IPS-18a (cell line): ENCODE data around the gene DIP2C.
"Not testable (repeated sequence)": the region's sequence is repeated elsewhere in the genome, so short reads cannot be mapped to it uniquely, and the experiment has no call there.

Experiments
- H3K27ac ChIP-seq: one replicate; pipeline ENCODE4 v1.5.1; 2013; ENCODE audit warnings: low read length
- H3K27me3 ChIP-seq: one replicate; pipeline ENCODE4 v1.6.1; 2013; ENCODE audit warnings: mild to moderate bottlenecking, low read length; ENCODE audit not compliant: control insufficient read depth, insufficient read depth
- H3K36me3 ChIP-seq: one replicate; pipeline ENCODE4 v1.6.1; 2013; ENCODE audit warnings: low read depth, low read length; ENCODE audit not compliant: control insufficient read depth
- H3K4me1 ChIP-seq: one replicate; pipeline ENCODE4 v1.6.1; 2013; ENCODE audit warnings: low read depth, low read length; ENCODE audit not compliant: control insufficient read depth
- H3K4me3 ChIP-seq: one replicate; pipeline ENCODE4 v1.5.1; 2013; ENCODE audit warnings: low read length
- H3K9ac ChIP-seq: one replicate; pipeline ENCODE4 v1.6.1; 2013; ENCODE audit warnings: mild to moderate bottlenecking, low read length, moderate library complexity
- H3K9me3 ChIP-seq: one replicate; pipeline ENCODE4 v1.6.1; 2013; ENCODE audit warnings: low read depth, low read length; ENCODE audit not compliant: control insufficient read depth

DIP2C gene

DNA sequence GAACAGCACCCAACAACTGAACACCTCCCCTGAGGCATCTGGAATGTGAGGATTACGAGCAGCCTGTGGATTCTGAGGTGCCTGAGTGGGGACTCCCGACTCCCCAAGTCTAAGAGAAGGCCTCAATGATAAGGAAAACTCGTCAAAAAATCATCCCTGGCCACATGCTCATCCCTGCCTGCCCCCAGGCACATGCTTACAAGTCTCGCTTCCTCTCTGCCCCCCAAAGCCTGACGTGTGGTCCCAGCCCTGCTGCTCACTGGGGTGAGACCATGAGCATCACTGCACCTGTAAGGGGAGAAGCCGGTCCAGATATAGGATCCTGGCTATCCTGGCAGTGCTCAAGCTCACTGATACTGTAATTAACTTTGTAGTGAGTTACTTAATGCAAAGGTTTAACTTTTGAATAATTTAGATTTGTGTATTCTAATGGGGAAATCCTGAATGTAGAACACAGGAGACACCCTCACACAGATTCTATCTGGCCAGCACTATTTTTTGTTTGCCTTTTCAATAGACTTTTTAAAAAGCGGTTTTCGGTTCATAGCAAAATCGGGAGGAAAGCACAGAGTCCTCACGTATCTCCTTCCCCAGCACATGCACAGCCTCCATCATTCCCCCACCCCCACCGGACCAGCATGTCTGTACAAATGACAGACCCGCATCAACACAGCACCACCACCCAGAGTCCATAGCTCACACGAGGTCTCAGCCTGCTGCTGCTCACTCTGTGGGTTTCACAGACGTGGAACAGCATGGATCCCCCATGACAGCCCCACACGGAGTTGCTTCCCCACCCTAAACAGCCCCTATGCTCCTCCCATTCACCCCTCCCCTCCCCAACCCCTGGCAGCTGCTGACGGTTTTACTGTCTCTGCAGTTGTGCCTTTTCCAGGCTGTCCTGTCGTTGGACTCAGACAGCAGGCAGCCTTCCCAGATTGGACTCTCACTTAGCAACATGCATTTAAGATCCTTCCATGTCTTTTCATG is 167.9 kb downstream of the DIP2C start:
- no peaks in the 10 kb centered on the region for H3K9me3 ChIP-seq
- no peak overlapping the region for H3K9ac ChIP-seq
- H3K4me3 ChIP-seq, result no peak overlapping the region
- H3K4me1 ChIP-seq, result no peaks in the 10 kb centered on the region
- H3K36me3 ChIP-seq, result no peaks in the 10 kb centered on the region
- no peaks in the 10 kb centered on the region for H3K27me3 ChIP-seq
- no peak overlapping the region for H3K27ac ChIP-seq

DNA sequence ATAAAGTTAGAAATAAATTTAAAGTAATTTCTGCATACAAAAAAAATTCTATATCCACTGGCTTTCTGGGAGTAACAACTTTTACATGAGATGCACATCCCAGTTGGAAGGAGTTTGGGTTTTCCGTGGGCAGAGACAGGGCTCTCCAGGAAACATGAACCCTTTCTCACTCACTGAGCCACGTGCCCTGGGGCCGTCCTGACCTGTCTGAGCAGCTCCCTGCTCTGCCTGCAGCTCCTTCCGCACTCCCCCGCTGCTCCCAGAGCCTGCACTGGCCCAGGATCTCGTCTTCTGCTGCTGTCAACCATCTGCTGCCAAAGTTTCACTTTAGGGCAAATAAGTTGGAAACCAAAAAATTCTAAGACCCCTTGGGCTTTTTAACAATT is 169.1 kb downstream of the DIP2C start:
- no peaks in the 10 kb centered on the region for H3K4me1 ChIP-seq

GRCh38 chr10:519716-520401 is 169.6 kb downstream of the DIP2C start:
- Histone ChIP-seq H3K4me1 (no peaks in the 10 kb centered on the region), H3K27ac (no peak overlapping the region), H3K36me3 (no peaks in the 10 kb centered on the region), H3K4me3 (no peak overlapping the region), H3K9ac (no peak overlapping the region), H3K9me3 (no peaks in the 10 kb centered on the region), H3K27me3 (no peaks in the 10 kb centered on the region)

More for the DNA sequence above, 169.1 kb downstream of the DIP2C start:
- Histone ChIP-seq H3K36me3 (no peaks in the 10 kb centered on the region), H3K9me3 (no peaks in the 10 kb centered on the region), H3K27me3 (no peaks in the 10 kb centered on the region), H3K4me3 (no peak overlapping the region), H3K27ac (no peak overlapping the region), H3K9ac (no peak overlapping the region)

DNA sequence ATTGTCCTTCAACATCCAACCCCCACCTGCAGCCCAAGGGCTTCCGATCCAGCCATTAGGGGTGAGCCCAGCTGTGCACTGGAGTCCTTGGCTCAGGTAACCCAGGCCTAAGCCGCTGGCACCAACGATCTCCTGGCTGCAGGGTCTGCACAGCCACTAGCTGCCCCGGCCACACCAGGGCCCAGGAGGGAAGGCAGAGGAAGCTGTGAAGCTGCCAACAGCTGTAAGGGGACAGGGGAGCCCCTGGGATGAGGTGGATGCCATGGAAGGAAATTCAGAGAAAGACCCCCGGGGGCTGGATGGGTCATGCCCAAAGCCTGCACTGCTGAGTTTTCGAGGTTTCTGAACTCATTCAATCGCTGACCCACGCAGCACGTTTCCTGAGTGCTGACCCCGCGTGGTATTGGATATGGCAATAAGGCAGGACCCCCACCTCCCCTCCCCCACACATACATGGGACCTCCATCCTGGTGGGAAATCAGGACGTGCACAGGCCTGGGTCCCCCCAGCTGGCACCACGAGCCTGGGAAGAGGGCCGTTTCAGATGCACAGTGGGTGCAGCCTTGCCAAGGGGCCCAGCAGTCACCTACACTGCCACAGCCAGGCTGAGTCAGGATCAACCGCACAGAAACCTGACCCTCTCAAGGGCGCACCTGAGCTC is 170.3 kb downstream of the DIP2C start:
- no peak overlapping the region for H3K9ac ChIP-seq

GRCh38 chr10:517872-518475 is 171.5 kb downstream of the DIP2C start:
- no peaks in the 10 kb centered on the region for H3K27me3 ChIP-seq
- H3K4me1 ChIP-seq, result no peaks in the 10 kb centered on the region
- no peak overlapping the region for H3K4me3 ChIP-seq
- no peaks in the 10 kb centered on the region for H3K36me3 ChIP-seq
- no peak overlapping the region for H3K9ac ChIP-seq
- no peaks in the 10 kb centered on the region for H3K9me3 ChIP-seq
- H3K27ac ChIP-seq, result no peak overlapping the region

More for the DNA sequence above, 170.3 kb downstream of the DIP2C start:
- H3K4me3 ChIP-seq, result no peak overlapping the region
- H3K9me3 ChIP-seq, result no peaks in the 10 kb centered on the region
- H3K4me1 ChIP-seq, result no peaks in the 10 kb centered on the region
- H3K27me3 ChIP-seq, result no peaks in the 10 kb centered on the region
- no peak overlapping the region for H3K27ac ChIP-seq
- H3K36me3 ChIP-seq, result no peaks in the 10 kb centered on the region

DNA sequence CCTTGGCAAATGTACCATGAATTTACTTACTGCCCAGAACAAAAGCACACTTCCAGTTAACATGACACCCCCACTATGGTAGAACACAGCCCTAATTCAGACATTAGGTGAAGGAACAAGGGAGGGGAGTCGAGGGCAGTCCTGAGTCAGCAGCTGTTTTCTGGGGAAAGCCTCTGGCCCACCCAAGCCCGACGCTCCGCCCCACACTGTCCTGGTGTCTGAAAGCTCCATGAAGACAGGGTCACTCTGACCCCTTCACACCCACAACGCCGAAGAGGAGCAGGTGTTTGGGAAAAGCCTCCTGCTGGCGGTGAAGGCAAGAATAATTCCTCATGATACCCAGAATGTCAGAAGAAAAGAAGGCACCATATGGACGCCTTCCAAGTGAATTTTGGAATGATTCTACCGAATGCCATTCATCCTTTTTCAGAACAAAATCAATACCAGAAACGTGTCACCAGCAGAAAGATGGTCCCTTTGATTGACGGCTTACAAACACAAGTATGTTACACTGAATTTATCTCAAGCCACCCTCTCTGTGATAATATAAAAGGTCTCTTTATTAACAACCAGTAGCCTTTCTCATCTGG is 172.1 kb downstream of the DIP2C start:
- H3K9ac ChIP-seq, result no peak overlapping the region
- no peak overlapping the region for H3K4me3 ChIP-seq
- no peaks in the 10 kb centered on the region for H3K9me3 ChIP-seq
- H3K27ac ChIP-seq, result no peak overlapping the region
- H3K4me1 ChIP-seq, result no peaks in the 10 kb centered on the region
- no peaks in the 10 kb centered on the region for H3K27me3 ChIP-seq
- H3K36me3 ChIP-seq, result no peaks in the 10 kb centered on the region

GRCh38 chr10:516764-517163 is 172.7 kb downstream of the DIP2C start:
- H3K27me3 ChIP-seq, result no peaks in the 10 kb centered on the region
- H3K4me3 ChIP-seq, result no peak overlapping the region
- H3K4me1 ChIP-seq, result no peaks in the 10 kb centered on the region
- no peak overlapping the region for H3K9ac ChIP-seq
- H3K27ac ChIP-seq, result no peak overlapping the region
- H3K9me3 ChIP-seq, result no peaks in the 10 kb centered on the region
- no peaks in the 10 kb centered on the region for H3K36me3 ChIP-seq

- H3K9me3 ChIP-seq, result no peaks in the 10 kb centered on the region
- no peak overlapping the region for H3K9ac ChIP-seq
- H3K27ac ChIP-seq, result no peak overlapping the region
- H3K4me3 ChIP-seq, result no peak overlapping the region
- peaks cover 3% of the 10 kb centered on the region for H3K27me3 ChIP-seq
- peaks cover 4% of the 10 kb centered on the region for H3K4me1 ChIP-seq
- H3K36me3 ChIP-seq, result no peaks in the 10 kb centered on the region
Observed at GRCh38 chr10:515674-516073, 173.8 kb downstream of the DIP2C start.

DNA sequence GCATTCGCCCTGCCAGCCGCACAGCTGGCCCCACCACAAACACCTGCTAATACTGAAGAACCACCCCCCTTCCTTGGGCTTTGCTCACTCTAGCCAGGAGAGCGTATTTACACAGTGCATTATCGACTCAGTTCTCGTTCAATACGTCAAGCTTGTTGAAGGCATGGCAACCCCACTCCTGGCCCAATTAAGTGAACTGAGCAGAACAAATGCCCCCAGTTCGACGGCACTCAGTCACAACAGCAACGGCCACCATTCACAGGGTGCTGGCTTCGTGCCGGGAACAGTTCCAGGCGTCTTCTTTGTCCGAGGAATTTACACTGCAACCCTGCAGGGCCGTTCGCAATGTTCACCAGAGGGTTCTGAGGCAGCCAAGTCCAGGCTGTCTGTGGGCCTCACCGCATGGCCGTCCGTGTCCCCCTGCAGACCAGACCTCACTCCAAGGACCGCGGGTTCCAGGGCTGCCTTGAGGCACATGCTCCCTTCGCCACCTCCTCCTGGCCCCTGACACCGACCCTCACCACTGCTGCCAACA is 175.3 kb downstream of the DIP2C start:
- Histone ChIP-seq H3K36me3 (no peaks in the 10 kb centered on the region), H3K4me3 (no peak overlapping the region), H3K9ac (no peak overlapping the region), H3K27me3 (peaks cover 17% of the 10 kb centered on the region), H3K9me3 (no peaks in the 10 kb centered on the region), H3K27ac (no peak overlapping the region), H3K4me1 (peaks cover 4% of the 10 kb centered on the region)

GRCh38 chr10:513393-513792 is 176.1 kb downstream of the DIP2C start:
- Histone ChIP-seq H3K4me1 (peaks cover 4% of the 10 kb centered on the region), H3K9ac (no peak overlapping the region), H3K27ac (no peak overlapping the region), H3K36me3 (no peaks in the 10 kb centered on the region), H3K9me3 (no peaks in the 10 kb centered on the region), H3K27me3 (peaks cover 25% of the 10 kb centered on the region), H3K4me3 (no peak overlapping the region)

DNA sequence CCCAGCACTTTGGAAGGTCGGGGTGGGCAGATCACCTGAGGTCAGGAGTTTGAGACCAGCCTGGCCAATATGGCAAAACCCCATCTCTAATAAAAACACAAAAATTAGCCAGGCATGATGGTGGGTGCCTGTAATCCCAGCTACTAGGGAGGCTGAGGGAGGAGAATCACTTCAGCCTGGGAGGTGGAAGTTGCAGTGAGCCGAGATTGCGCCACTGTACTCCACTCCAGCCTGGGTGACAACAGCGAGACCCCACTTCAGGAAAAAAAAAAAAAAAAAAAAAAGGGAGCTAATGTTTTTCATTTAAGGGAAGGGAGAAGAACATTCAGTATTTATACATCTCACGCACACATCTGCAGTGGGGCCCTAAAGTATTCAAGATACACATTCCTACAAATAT is 176.8 kb downstream of the DIP2C start:
- not testable (repeated sequence) for H3K27ac ChIP-seq, H3K4me1 ChIP-seq, H3K4me3 ChIP-seq, H3K9ac ChIP-seq, H3K36me3 ChIP-seq, H3K9me3 ChIP-seq
- H3K27me3 ChIP-seq, result peaks cover 33% of the 10 kb centered on the region
